Nephron (organoid): ENCODE measurements around the gene UBAC2.

Experiments used
- H3K27ac Mint-ChIP-seq, 3 experiments: 2 replicates each; pipeline ENCODE4 v1.8.0; 2020; ENCODE audit warnings: mixed read lengths in 3 of 3, mild to moderate bottlenecking in 2 of 3, moderate library complexity in 1 of 3
- H3K27me3 Mint-ChIP-seq: 2 replicates; pipeline ENCODE4 v1.8.0; 2021; ENCODE audit warnings: low read depth, mild to moderate bottlenecking, moderate library complexity, mixed read lengths
- H3K36me3 Mint-ChIP-seq: 2 replicates; pipeline ENCODE4 v1.8.0; 2020; ENCODE audit warnings: low read depth, mixed read lengths
- H3K4me1 Mint-ChIP-seq: 2 replicates; pipeline ENCODE4 v1.8.0; 2020; ENCODE audit warnings: mixed read lengths
- H3K4me3 Mint-ChIP-seq, 3 experiments: 2 replicates each; pipeline ENCODE4 v1.8.0; 2020; ENCODE audit warnings: mild to moderate bottlenecking in 3 of 3, mixed read lengths in 3 of 3, moderate library complexity in 2 of 3
- H3K9me3 Mint-ChIP-seq: 2 replicates; pipeline ENCODE4 v1.8.0; 2020; ENCODE audit warnings: mixed read lengths
- CTCF ChIP-seq, 3 experiments: fragments of 200-600 bp; sonication (generic); IDR thresholded peaks; one replicate each; pipeline ENCODE4 v1.5.0; 2021; ENCODE audit warnings: antibody characterized with exemption in 3 of 3; ENCODE audit not compliant: unreplicated experiment in 3 of 3

The UBAC2 gene

DNA sequence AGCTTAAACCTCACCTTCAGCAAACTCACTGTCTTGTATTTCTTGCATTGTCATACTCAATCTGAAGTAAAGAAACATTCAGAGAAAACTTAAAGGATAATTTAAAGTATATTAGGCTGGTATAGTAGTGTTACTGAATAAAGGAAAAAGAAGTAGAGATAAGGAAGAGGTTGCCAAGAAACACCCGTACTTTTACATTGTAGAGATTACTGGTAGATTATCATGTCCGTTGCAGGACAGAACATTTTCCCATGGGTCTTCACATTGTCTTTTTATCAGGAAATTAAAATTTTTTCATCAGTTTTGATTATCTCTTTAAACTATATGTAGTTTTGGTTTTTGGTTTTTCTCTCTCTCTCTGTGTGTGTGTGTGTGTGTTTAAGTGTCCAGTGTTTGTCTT is 126.5 kb downstream of the UBAC2 start:
- no peaks in the 10 kb centered on the region for H3K27me3 Mint-ChIP-seq
- H3K4me3 Mint-ChIP-seq: no peak overlapping the region
- H3K4me1 Mint-ChIP-seq: peaks cover 6% of the 10 kb centered on the region
- no peaks in the 10 kb centered on the region for H3K9me3 Mint-ChIP-seq
- H3K36me3 Mint-ChIP-seq: peaks cover 52% of the 10 kb centered on the region
- H3K27ac Mint-ChIP-seq: no peak overlapping the region
- no peak for TF ChIP-seq CTCF (IDR thresholded peaks at IDR 0.05; ENCODE audit: unreplicated experiment in 3 of 3)

DNA sequence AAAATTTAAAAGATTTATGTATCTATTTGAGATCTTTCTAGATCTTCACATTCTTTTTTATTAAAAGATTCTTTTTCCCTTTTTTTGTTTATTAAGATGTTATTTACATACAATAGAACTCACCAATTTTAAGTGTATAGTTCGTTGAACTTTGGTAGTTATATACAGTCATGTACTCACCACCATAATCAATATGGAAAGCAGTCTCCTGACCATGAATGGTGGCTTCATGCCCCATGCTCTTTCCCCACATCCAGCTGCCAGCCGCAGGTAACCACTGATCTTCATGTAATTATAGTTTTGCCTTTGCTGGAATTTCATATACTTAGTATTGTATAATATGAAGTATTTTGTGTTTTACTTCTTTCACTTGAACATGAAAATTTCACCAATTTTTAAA is 127.1 kb downstream of the UBAC2 start:
- H3K4me1 Mint-ChIP-seq: no peaks in the 10 kb centered on the region
- no peaks in the 10 kb centered on the region for H3K27me3 Mint-ChIP-seq
- no peak overlapping the region for H3K27ac Mint-ChIP-seq
- no peak for TF ChIP-seq CTCF (IDR thresholded peaks at IDR 0.05; ENCODE audit: unreplicated experiment in 3 of 3)
- no peaks in the 10 kb centered on the region for H3K9me3 Mint-ChIP-seq
- H3K36me3 Mint-ChIP-seq: peaks cover 48% of the 10 kb centered on the region
- no peak overlapping the region for H3K4me3 Mint-ChIP-seq

DNA sequence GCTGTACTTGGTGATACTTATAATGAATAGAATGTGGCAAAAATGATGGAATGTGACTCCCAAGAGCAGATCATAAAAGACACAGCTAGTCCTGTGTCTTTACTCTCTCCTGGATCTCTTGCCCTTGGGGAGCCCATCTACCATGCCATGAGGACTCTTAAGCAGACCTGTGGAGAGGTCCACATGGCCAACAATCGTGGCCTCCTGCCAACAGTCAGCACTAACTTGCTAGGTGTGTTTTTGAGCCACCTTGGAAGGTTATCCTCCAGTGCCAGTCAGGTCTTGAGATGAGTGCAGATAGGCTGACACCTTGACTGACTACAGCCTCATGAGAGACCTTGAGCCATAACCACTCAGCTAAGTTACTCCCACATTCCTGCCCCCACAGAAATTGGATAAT is 128.8 kb downstream of the UBAC2 start:
- H3K27ac Mint-ChIP-seq: no peak overlapping the region
- H3K36me3 Mint-ChIP-seq: peaks cover 40% of the 10 kb centered on the region
- TF ChIP-seq CTCF (IDR thresholded peaks at IDR 0.05; ENCODE audit: unreplicated experiment in 3 of 3): no peak
- H3K27me3 Mint-ChIP-seq: no peaks in the 10 kb centered on the region
- H3K4me3 Mint-ChIP-seq: no peak overlapping the region
- no peaks in the 10 kb centered on the region for H3K9me3 Mint-ChIP-seq
- no peaks in the 10 kb centered on the region for H3K4me1 Mint-ChIP-seq

GRCh38 chr13:99330942-99331341 is 130.3 kb downstream of the UBAC2 start:
- no peak overlapping the region for H3K27ac Mint-ChIP-seq
- no peak for TF ChIP-seq CTCF (IDR thresholded peaks at IDR 0.05; ENCODE audit: unreplicated experiment in 3 of 3)
- H3K4me3 Mint-ChIP-seq: no peak overlapping the region
- peaks cover 29% of the 10 kb centered on the region for H3K36me3 Mint-ChIP-seq
- peaks cover 7% of the 10 kb centered on the region for H3K4me1 Mint-ChIP-seq
- no peaks in the 10 kb centered on the region for H3K9me3 Mint-ChIP-seq
- H3K27me3 Mint-ChIP-seq: no peaks in the 10 kb centered on the region

- no peak for TF ChIP-seq CTCF (IDR thresholded peaks at IDR 0.05; ENCODE audit: unreplicated experiment in 3 of 3)
These were observed 131.2 kb downstream of the UBAC2 start for GRCh38 chr13:99331881-99332293.

GRCh38 chr13:99332456-99332855 is 131.8 kb downstream of the UBAC2 start:
- H3K27me3 Mint-ChIP-seq: no peaks in the 10 kb centered on the region
- TF ChIP-seq CTCF (IDR thresholded peaks at IDR 0.05; ENCODE audit: unreplicated experiment in 3 of 3): no peak
- no peak overlapping the region for H3K27ac Mint-ChIP-seq
- H3K9me3 Mint-ChIP-seq: no peaks in the 10 kb centered on the region
- peaks cover 23% of the 10 kb centered on the region for H3K36me3 Mint-ChIP-seq
- H3K4me1 Mint-ChIP-seq: peaks cover 13% of the 10 kb centered on the region
- no peak overlapping the region for H3K4me3 Mint-ChIP-seq

More at GRCh38 chr13:99331881-99332293, 131.2 kb downstream of the UBAC2 start:
- Mint-ChIP-seq H3K27ac (no peak overlapping the region), H3K36me3 (peaks cover 28% of the 10 kb centered on the region), H3K4me1 (peaks cover 13% of the 10 kb centered on the region), H3K27me3 (no peaks in the 10 kb centered on the region), H3K4me3 (no peak overlapping the region), H3K9me3 (no peaks in the 10 kb centered on the region)
